Liver (tissue), 9 donors: ENCODE measurements around the gene CCDC97. TPM values are rescaled to one million over a fixed set of nuclear protein-coding genes. Genes with fewer than 3 reads are reported as not detected.
A peak's percentile ranks its signal among the peaks of the same experiment; 100 is the strongest.

Source experiments
- DNase-seq: peaks from one replicate; pipeline ENCODE4 v3.0.0-alpha.2; 2017; ENCODE audit warnings: low spot score
- H3K27ac ChIP-seq, 2 donors: one replicate each; pipeline ENCODE4 v1.7.0; 2013; ENCODE audit warnings: inconsistent platforms in 2 of 2, low read length in 2 of 2, control low read depth in 1 of 2, low read depth in 1 of 2, mild to moderate bottlenecking in 1 of 2
- H3K27me3 ChIP-seq, 4 donors: one replicate each; pipeline versions ENCODE4 v1.6.1 to v1.7.0; 2013; ENCODE audit warnings: low read length in 3 of 4, inconsistent platforms in 1 of 4, mild to moderate bottlenecking in 1 of 4, moderate library complexity in 1 of 4; ENCODE audit not compliant: control insufficient read depth in 4 of 4, insufficient read depth in 4 of 4
- H3K36me3 ChIP-seq, 4 donors: one replicate each; pipeline versions ENCODE4 v1.6.1 to v1.7.0; 2013; ENCODE audit warnings: low read length in 3 of 4, mild to moderate bottlenecking in 3 of 4, low read depth in 1 of 4, moderate library complexity in 1 of 4; ENCODE audit not compliant: control insufficient read depth in 4 of 4, insufficient read depth in 3 of 4
- H3K4me1 ChIP-seq, 4 donors: one replicate each; pipeline versions ENCODE4 v1.6.1 to v1.7.0; 2013; ENCODE audit warnings: low read length in 3 of 4, mild to moderate bottlenecking in 3 of 4, moderate library complexity in 1 of 4; ENCODE audit not compliant: control insufficient read depth in 4 of 4, insufficient read depth in 4 of 4
- H3K4me3 ChIP-seq, 3 donors: one replicate each; pipeline versions ENCODE4 v1.6.1 to v1.7.0; 2013; ENCODE audit warnings: low read length in 3 of 3, control low read depth in 1 of 3, low read depth in 1 of 3, mild to moderate bottlenecking in 1 of 3
- H3K9ac ChIP-seq, 2 donors: one replicate each; pipeline ENCODE4 v1.7.0; 2013; ENCODE audit warnings: low read length in 2 of 2, mild to moderate bottlenecking in 2 of 2, moderate library complexity in 2 of 2, control low read depth in 1 of 2, low read depth in 1 of 2
- H3K9me3 ChIP-seq, 4 donors: one replicate each; pipeline versions ENCODE4 v1.6.1 to v1.7.0; 2013; ENCODE audit warnings: low read length in 3 of 4; ENCODE audit not compliant: control insufficient read depth in 4 of 4
- EGR1 ChIP-seq, 2 donors: IDR thresholded peaks; 2 replicates each; pipeline ENCODE4 v1.6.1; 2016 to 2018; ENCODE audit warnings: antibody characterized with exemption in 2 of 2, low read depth in 2 of 2
- FOXA1 ChIP-seq: IDR thresholded peaks from 2 replicates; pipeline ENCODE4 v1.6.1; 2016; ENCODE audit warnings: antibody characterized with exemption
- FOXA2 ChIP-seq: IDR thresholded peaks from 2 replicates; pipeline ENCODE4 v1.6.1; 2016; ENCODE audit warnings: antibody characterized with exemption
- GABPA ChIP-seq, 2 donors: IDR thresholded peaks in 1 of 2; conservative IDR thresholded peaks in 1 of 2; 2 replicates each; pipeline ENCODE4 v1.6.1; 2016; ENCODE audit warnings: antibody characterized with exemption in 2 of 2, mild to moderate bottlenecking in 1 of 2, moderate library complexity in 1 of 2
- HNF4A ChIP-seq, 2 donors: conservative IDR thresholded peaks; 2 replicates each; pipeline ENCODE4 v1.6.1; 2016; ENCODE audit warnings: antibody characterized with exemption in 2 of 2, mild to moderate bottlenecking in 2 of 2
- HNF4G ChIP-seq: IDR thresholded peaks from 2 replicates; pipeline ENCODE4 v1.6.1; 2016; ENCODE audit warnings: antibody characterized with exemption
- JUND ChIP-seq, 2 donors: IDR thresholded peaks; 2 replicates each; pipeline ENCODE4 v1.6.1; 2016; ENCODE audit warnings: antibody characterized with exemption in 2 of 2
- NR2F2 ChIP-seq: IDR thresholded peaks from 2 replicates; pipeline ENCODE4 v1.6.1; 2016; ENCODE audit warnings: antibody characterized with exemption
- RAD21 ChIP-seq, 2 donors: IDR thresholded peaks; 2 replicates each; pipeline ENCODE4 v1.6.1; 2016; ENCODE audit warnings: antibody characterized with exemption in 2 of 2, mild to moderate bottlenecking in 2 of 2
- RXRA ChIP-seq, 2 donors: IDR thresholded peaks; 2 replicates each; pipeline ENCODE4 v1.6.1; 2017 to 2018; ENCODE audit warnings: antibody characterized with exemption in 2 of 2, mild to moderate bottlenecking in 1 of 2
- SP1 ChIP-seq: IDR thresholded peaks from 2 replicates; pipeline ENCODE4 v1.6.1; 2018; ENCODE audit warnings: antibody characterized with exemption, mild to moderate bottlenecking
- TAF1 ChIP-seq: conservative IDR thresholded peaks from 2 replicates; pipeline ENCODE4 v1.6.1; 2016; ENCODE audit warnings: antibody characterized with exemption, mild to moderate bottlenecking
- YY1 ChIP-seq: IDR thresholded peaks from 2 replicates; pipeline ENCODE4 v1.6.1; 2016; ENCODE audit warnings: antibody characterized with exemption, mild to moderate bottlenecking
- WGBS: extraction: QIAGEN DNeasy Blood & Tissue Kit; methylation state at CpG from one replicate; pipeline ENCODE4 v1.1.7; 2013; 5-methylcytosine and 5-hydroxymethylcytosine counted together
- polyA plus RNA-seq, 2 donors: library from polyadenylated mRNA; stranded (reverse) in 1 of 2; unstranded in 1 of 2; fragments of 200-250 nt in 1 of 2; fragments of >200 nt in 1 of 2; fragmentation: Nextera tagmentation in 1 of 2; extraction: Ambion mirVana in 1 of 2; gene quantifications; one replicate each; pipeline versions ENCODE4 v1.2.1 to v1.2.3, GENCODE V29; 2013 to 2015
- total RNA-seq, 2 donors: library from RNA; depleted of rRNA; stranded (reverse); fragments of >200 nt; gene quantifications; one replicate each; pipeline ENCODE4 v1.2.3, GENCODE V29; 2014
- TF ChIP-seq, protein P1 (sequence below): fragments of 150-350 bp; IDR thresholded peaks from 2 replicates; pipeline ENCODE4 v1.5.1; 2017; ENCODE audit warnings: improper control_type of control experiment, low read depth, low read length; ENCODE audit not compliant: missing input control
- TF ChIP-seq, protein P2 (sequence below): IDR thresholded peaks from 2 replicates; pipeline ENCODE4 v1.6.1; 2016; ENCODE audit warnings: antibody characterized with exemption
- TF ChIP-seq, protein P3 (sequence below): IDR thresholded peaks from 2 replicates; pipeline ENCODE4 v1.6.1; 2016; ENCODE audit warnings: antibody characterized with exemption
- donor health status: healthy.
- donor health status: healthy.
- donor health status: healthy.
- donor health status: healthy.
- donor health status: healthy.

Gene CCDC97
- total and polyA plus RNA-seq, 4 donors: 3.8 to 5.7 (median 5.3) TPM

DNA sequence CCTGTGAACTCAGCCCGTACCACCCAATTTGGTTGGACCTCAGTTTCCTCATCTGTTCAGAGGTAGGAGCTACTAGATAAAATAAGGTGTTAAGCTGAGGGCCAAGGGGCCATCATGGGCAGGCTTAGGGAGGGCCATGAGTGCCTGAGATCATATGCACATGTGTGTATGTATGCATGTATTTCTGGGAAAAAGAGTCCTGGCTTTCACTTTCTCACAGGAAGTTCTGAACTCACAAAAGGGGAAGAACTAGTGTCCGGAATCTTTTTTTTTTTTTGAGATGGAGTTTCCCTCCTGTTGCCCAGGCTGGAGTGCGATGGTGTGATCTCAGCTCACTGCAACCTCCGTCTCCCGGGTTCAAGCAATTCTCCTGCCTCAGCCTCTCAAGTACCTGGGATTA, 24.8 kb downstream of the CCDC97 start:
- Histone ChIP-seq H3K27ac (peak overlapping the region; percentile 9 to 23), H3K9ac (no peak overlapping the region), H3K9me3 (no peaks in the 10 kb centered on the region), H3K27me3 (no peaks in the 10 kb centered on the region), H3K4me3 (no peak overlapping the region), H3K36me3 (peaks cover 0 to 4% (median 1%) of the 10 kb centered on the region in 4 donors), H3K4me1 (peaks cover 0 to 4% (median 0%) of the 10 kb centered on the region in 4 donors)
- 67% methylated on average over 5 of the region's 5 CpGs for WGBS
- no peak for DNase-seq
- no peak for TF ChIP-seq SP1
- TF ChIP-seq, protein P1, sequence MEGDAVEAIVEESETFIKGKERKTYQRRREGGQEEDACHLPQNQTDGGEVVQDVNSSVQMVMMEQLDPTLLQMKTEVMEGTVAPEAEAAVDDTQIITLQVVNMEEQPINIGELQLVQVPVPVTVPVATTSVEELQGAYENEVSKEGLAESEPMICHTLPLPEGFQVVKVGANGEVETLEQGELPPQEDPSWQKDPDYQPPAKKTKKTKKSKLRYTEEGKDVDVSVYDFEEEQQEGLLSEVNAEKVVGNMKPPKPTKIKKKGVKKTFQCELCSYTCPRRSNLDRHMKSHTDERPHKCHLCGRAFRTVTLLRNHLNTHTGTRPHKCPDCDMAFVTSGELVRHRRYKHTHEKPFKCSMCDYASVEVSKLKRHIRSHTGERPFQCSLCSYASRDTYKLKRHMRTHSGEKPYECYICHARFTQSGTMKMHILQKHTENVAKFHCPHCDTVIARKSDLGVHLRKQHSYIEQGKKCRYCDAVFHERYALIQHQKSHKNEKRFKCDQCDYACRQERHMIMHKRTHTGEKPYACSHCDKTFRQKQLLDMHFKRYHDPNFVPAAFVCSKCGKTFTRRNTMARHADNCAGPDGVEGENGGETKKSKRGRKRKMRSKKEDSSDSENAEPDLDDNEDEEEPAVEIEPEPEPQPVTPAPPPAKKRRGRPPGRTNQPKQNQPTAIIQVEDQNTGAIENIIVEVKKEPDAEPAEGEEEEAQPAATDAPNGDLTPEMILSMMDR: no peak
- TF ChIP-seq NR2F2: no peak
- TF ChIP-seq GABPA (IDR thresholded peaks at IDR 0.05 in 1 of 2, conservative IDR thresholded peaks at IDR 0.05 in 1 of 2): no peak
- TF ChIP-seq FOXA2: no peak
- no peak for TF ChIP-seq FOXA1
- no peak for TF ChIP-seq HNF4G
- no peak for TF ChIP-seq RAD21 (IDR thresholded peaks at IDR 0.05)
- no peak for TF ChIP-seq TAF1
- TF ChIP-seq, protein P2, sequence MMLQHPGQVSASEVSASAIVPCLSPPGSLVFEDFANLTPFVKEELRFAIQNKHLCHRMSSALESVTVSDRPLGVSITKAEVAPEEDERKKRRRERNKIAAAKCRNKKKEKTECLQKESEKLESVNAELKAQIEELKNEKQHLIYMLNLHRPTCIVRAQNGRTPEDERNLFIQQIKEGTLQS: no peak
- no peak for TF ChIP-seq JUND (IDR thresholded peaks at IDR 0.05)
- TF ChIP-seq, protein P3, sequence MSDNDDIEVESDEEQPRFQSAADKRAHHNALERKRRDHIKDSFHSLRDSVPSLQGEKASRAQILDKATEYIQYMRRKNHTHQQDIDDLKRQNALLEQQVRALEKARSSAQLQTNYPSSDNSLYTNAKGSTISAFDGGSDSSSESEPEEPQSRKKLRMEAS: no peak
- no peak for TF ChIP-seq EGR1 (IDR thresholded peaks at IDR 0.05; ENCODE audit: low read depth in 2 of 2)
- no peak for TF ChIP-seq HNF4A (conservative IDR thresholded peaks at IDR 0.05)
- no peak for TF ChIP-seq RXRA (IDR thresholded peaks at IDR 0.05)
- no peak for TF ChIP-seq YY1

DNA sequence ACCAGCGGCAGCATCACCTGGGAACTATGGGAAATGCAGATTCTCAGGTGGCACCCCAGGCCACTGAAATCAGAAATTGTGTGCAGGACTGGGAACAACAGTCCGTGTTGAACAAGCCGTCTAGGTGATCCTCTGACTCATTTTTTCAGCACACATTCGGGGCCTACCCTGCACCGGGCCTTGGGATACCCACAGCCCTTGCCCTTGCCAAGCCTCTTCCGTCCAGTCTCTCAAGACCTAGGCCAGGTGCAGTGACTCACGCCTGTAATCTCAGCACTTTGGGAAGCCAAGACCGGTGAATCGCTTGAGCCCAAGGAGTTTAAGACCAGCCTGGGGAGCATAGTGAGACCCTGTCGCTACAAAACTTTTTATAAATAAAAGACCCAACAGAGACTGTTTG, 25.5 kb downstream of the CCDC97 start:
- Histone ChIP-seq H3K4me3 (no peak overlapping the region), H3K36me3 (peaks cover 0 to 4% (median 1%) of the 10 kb centered on the region in 4 donors), H3K27me3 (no peaks in the 10 kb centered on the region), H3K9me3 (no peaks in the 10 kb centered on the region), H3K4me1 (peaks cover 0 to 4% (median 0%) of the 10 kb centered on the region in 4 donors), H3K9ac (no peak overlapping the region), H3K27ac (no peak overlapping the region)
- 93% methylated on average over 10 of the region's 10 CpGs for WGBS
- TF ChIP-seq RXRA (IDR thresholded peaks at IDR 0.05) (no peak), FOXA1 (no peak), TAF1 (no peak), HNF4A (conservative IDR thresholded peaks at IDR 0.05) (no peak), EGR1 (IDR thresholded peaks at IDR 0.05; ENCODE audit: low read depth in 2 of 2) (no peak), RAD21 (IDR thresholded peaks at IDR 0.05) (no peak), GABPA (IDR thresholded peaks at IDR 0.05 in 1 of 2, conservative IDR thresholded peaks at IDR 0.05 in 1 of 2) (no peak), JUND (IDR thresholded peaks at IDR 0.05) (no peak)
- TF ChIP-seq, protein P1: no peak
- DNase-seq: no peak
